SW 1271 (cell line): Measurements from ENCODE around the gene SPINK2.

ENCODE experiments used
- DNase-seq, 2 experiments: peaks; one replicate each; lab custom pipeline; 2025; lab: John Stamatoyannopoulos, UW

Gene SPINK2

GRCh38 chr4:56799824-56800756 is 21.4 kb downstream of the SPINK2 start:
- DNase-seq, result peak; percentile 30 to 72

- DNase-seq, result no peak
Observed at GRCh38 chr4:56799161-56799759, 22.2 kb downstream of the SPINK2 start.

GRCh38 chr4:56796211-56796610 is 25.3 kb downstream of the SPINK2 start:
- DNase-seq, result no peak

GRCh38 chr4:56791316-56791715 is 30.2 kb downstream of the SPINK2 start:
- no peak for DNase-seq

- DNase-seq, result no peak
Observed at GRCh38 chr4:56790691-56791091, 30.8 kb downstream of the SPINK2 start.

- DNase-seq, result no peak
Observed at GRCh38 chr4:56788081-56788480, 33.4 kb downstream of the SPINK2 start.

GRCh38 chr4:56787380-56787779 is 34.1 kb downstream of the SPINK2 start:
- DNase-seq, result no peak

- DNase-seq, result no peak
Observed at GRCh38 chr4:56786955-56787354, 34.5 kb downstream of the SPINK2 start.

GRCh38 chr4:56783986-56784385 is 37.5 kb downstream of the SPINK2 start:
- DNase-seq, result no peak

- DNase-seq, result no peak
Observed at GRCh38 chr4:56782019-56782418, 39.5 kb downstream of the SPINK2 start.

GRCh38 chr4:56773346-56773745 is 48.2 kb downstream of the SPINK2 start:
- no peak for DNase-seq

GRCh38 chr4:56772134-56772533 is 49.4 kb downstream of the SPINK2 start:
- DNase-seq, result no peak

GRCh38 chr4:56768763-56769162 is 52.7 kb downstream of the SPINK2 start:
- DNase-seq, result no peak

- no peak for DNase-seq
Observed at GRCh38 chr4:56768316-56768715, 53.2 kb downstream of the SPINK2 start.

GRCh38 chr4:56767567-56767966 is 53.9 kb downstream of the SPINK2 start:
- no peak for DNase-seq

GRCh38 chr4:56764775-56765174 is 56.7 kb downstream of the SPINK2 start:
- DNase-seq, result no peak

- DNase-seq, result no peak
Observed at GRCh38 chr4:56764223-56764622, 57.3 kb downstream of the SPINK2 start.

- DNase-seq, result no peak
Observed at GRCh38 chr4:56762484-56763250, 58.8 kb downstream of the SPINK2 start.

GRCh38 chr4:56760183-56760582 is 61.3 kb downstream of the SPINK2 start:
- no peak for DNase-seq
